GM18867 (cell line): Measurements from ENCODE around the gene MTHFSD.

Source experiments
- ATAC-seq: cut with Tn5 transposase; IDR thresholded peaks from one replicate; pipeline ENCODE4 v1.9.1; 2021; ENCODE audit warnings: mild to moderate bottlenecking, moderate library complexity; ENCODE audit not compliant: unreplicated experiment

Gene MTHFSD

DNA sequence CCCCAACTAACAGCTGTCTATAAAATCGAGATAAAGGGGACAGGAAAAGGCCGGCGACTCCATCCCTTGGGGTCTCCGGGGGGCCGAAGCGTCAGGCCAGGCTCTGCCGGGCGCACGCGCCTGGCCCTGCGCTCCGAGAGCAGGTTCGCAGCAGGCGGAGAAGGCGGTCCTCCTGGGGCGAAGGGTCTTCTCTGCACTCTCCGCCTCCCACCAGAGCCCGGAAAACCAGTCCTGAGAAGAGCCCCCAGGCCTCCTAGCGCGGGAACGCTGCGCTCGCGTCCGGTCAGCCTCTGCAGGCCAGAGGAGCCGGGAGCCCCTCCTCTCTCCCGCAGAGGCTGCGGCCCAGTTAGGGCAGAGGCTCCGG lies 39.6 kb downstream of the MTHFSD start:
- no peak for ATAC-seq

DNA sequence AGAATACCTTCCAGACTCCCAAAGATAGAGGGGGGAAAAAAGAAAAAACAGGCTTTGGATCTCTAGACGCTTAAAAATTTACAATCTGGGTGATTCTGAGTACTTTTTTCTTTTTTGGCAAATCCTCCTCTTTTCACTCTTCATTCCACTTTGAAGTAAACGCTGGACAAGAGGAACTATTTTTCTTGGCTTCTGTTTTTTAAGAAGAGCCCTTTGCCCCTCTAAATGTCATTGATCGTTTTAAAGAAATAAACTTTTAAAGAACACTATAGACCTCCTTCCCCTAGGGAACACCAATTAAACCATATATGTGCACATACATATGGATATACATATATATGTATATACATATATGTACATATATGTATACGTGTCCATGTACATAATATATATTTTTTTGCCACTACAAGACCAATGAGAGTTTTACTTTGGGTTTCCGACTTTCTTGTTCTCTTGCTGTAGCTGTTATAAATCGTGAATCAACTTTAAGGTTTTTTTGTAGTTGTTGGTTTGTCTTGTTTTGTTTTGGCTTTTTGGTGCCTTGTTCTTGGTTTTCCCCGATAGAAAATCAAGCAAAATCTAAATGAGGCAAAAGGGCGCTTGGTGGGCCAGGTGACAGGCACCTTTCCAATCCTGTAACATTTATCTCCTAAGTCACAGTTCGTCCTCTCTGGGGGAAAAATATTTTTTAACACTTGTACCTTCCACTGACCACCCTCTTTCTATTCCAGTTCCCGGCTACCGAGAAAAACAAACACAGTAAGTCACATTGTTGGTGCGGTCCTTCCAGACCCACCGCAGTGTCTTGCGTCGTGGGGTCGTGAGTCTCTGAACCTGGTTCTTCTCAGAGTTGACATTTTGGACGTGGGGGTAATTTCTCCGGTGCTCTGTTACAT lies 40.3 kb downstream of the MTHFSD start:
- ATAC-seq, result no peak

GRCh38 chr16:86513471-86514277 lies 41.4 kb downstream of the MTHFSD start:
- ATAC-seq, result no peak

DNA sequence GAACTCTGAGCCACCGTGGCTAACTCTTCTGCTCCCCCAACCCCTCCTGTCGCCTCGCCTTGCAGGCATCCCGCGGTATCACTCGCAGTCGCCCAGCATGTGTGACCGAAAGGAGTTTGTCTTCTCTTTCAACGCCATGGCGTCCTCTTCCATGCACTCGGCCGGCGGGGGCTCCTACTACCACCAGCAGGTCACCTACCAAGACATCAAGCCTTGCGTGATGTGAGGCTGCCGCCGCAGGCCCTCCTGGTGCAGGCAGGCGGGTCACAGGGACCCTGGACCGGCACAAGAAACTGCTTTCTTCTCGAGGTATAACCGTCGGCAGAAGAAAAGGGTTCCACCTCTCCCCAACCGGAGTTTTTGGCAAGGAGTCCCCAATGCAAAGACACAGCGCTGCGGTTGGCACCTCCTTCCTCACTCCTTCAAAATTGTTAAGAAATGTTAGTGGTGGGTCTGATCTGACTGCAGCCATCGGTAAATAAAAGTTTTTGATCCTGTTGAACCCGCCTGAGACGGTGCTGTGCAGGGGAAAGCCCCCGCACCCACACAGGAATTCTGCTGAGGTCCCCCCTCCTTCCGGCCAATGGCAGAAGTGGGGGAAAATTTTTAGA lies 42.1 kb downstream of the MTHFSD start:
- ATAC-seq, result no peak

- no peak for ATAC-seq
These were observed 42.7 kb downstream of the MTHFSD start for GRCh38 chr16:86512301-86512859.

GRCh38 chr16:86511317-86512161 lies 43.5 kb downstream of the MTHFSD start:
- no peak for ATAC-seq

DNA sequence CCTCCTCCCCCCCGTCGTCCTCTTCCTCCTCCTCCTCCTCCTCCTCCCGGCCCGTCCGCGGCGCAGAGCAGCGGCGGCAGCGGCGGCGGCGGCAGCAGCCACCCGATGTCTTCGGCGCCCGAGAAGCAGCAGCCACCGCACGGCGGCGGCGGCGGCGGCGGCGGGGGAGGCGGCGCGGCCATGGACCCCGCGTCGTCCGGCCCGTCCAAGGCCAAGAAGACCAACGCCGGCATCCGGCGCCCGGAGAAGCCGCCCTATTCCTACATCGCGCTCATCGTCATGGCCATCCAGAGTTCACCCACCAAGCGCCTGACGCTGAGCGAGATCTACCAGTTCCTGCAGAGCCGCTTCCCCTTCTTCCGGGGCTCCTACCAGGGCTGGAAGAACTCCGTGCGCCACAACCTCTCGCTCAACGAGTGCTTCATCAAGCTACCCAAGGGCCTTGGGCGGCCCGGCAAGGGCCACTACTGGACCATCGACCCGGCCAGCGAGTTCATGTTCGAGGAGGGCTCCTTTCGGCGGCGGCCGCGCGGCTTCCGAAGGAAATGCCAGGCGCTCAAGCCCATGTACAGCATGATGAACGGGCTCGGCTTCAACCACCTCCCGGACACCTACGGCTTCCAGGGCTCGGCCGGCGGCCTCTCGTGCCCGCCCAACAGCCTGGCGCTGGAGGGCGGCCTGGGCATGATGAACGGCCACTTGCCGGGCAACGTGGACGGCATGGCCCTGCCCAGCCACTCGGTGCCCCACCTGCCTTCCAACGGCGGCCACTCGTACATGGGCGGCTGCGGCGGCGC lies 44.4 kb downstream of the MTHFSD start, which contains the start of gene FOXF1:
Gene FOXF1 (plus strand): TSS at position 63 of the 797 bp plus-strand sequence. CDS start 43 bp downstream, at position 106.
- ATAC-seq, result no peak

GRCh38 chr16:86509759-86510464 lies 45.1 kb downstream of the MTHFSD start:
- no peak for ATAC-seq

GRCh38 chr16:86508947-86509758 lies 45.9 kb downstream of the MTHFSD start:
- no peak for ATAC-seq

GRCh38 chr16:86508028-86508946 lies 46.7 kb downstream of the MTHFSD start:
- ATAC-seq, result no peak

- no peak for ATAC-seq
These were observed 47.6 kb downstream of the MTHFSD start for GRCh38 chr16:86507173-86508027.

GRCh38 chr16:86505899-86506864 lies 48.9 kb downstream of the MTHFSD start:
- ATAC-seq, result no peak

GRCh38 chr16:86505185-86505898 lies 49.7 kb downstream of the MTHFSD start:
- ATAC-seq, result no peak
